ENCODE data around the gene PTPRG.

DNA sequence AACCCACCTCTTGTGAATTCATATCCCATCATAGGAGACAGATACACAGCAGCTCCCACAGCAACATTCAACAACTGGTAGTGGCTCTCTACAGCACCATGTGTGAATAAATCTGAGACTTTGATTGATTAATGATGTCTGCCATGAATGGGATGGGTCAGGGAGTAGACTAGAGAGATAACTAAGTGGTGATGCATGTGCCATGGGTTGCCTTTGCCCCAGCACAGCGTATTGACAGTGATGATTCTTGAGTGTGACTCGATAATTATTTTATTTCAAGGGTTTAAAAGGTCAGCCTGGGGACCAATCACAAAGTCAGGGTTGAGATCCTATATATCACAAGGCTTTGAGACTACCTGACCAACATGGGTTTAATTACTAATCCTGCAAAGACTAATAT lies 295.9 kb downstream of the PTPRG start:
- TF ChIP-seq, protein P1, sequence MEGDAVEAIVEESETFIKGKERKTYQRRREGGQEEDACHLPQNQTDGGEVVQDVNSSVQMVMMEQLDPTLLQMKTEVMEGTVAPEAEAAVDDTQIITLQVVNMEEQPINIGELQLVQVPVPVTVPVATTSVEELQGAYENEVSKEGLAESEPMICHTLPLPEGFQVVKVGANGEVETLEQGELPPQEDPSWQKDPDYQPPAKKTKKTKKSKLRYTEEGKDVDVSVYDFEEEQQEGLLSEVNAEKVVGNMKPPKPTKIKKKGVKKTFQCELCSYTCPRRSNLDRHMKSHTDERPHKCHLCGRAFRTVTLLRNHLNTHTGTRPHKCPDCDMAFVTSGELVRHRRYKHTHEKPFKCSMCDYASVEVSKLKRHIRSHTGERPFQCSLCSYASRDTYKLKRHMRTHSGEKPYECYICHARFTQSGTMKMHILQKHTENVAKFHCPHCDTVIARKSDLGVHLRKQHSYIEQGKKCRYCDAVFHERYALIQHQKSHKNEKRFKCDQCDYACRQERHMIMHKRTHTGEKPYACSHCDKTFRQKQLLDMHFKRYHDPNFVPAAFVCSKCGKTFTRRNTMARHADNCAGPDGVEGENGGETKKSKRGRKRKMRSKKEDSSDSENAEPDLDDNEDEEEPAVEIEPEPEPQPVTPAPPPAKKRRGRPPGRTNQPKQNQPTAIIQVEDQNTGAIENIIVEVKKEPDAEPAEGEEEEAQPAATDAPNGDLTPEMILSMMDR (IDR thresholded peaks at IDR 0.05; ENCODE audit: low read depth, low read length, poor library complexity, severe bottlenecking) = no peak
- no peak for TF ChIP-seq EZH2phosphoT487 (IDR thresholded peaks at IDR 0.05; ENCODE audit: borderline replicate concordance, low read length)

All from DOHH2 (cell line).